ENCODE data around the gene EREG. TPM values are rescaled to one million over a fixed set of nuclear protein-coding genes. Genes with fewer than 3 reads are reported as not detected.

The EREG gene
- total RNA-seq, 1 donor from 2014 or later: 1.3 TPM

DNA sequence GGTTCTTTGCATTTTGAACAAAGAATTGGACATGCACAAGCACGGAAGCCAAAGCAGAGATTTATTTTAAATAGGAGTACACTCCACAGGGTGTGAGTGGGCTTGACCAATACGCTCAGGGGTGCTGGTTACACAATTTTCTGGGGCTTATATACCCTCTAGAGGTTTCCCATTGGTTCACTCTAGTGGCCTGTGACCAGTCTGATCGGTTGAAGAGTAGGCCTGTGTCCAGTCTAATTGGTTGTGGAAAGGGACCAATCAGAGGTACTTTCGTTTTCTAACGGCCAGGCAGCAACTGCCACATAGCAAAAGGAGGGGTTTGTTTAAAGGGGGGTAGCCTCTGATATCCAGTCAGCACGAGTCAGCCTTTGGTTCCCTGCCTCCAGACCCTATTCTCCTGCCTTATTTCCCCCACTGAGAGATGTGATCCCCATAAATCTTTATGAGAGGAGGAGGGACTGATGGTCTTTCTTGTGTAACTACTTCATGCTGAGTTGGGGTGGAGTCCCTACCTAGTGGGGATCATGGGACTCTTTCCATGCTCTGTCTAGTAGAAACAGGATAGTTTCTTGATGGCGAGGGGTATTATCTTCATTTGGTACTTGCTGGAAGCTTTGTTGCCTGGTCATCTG, 68.7 kb downstream of the EREG start:
- TF ChIP-seq CTCF (IDR thresholded peaks at IDR 0.05): no peak
- H3K9me3 Mint-ChIP-seq (ENCODE audit: unreplicated experiment): no peaks in the 10 kb centered on the region
- H3K4me1 Mint-ChIP-seq (ENCODE audit: unreplicated experiment): no peaks in the 10 kb centered on the region

DNA sequence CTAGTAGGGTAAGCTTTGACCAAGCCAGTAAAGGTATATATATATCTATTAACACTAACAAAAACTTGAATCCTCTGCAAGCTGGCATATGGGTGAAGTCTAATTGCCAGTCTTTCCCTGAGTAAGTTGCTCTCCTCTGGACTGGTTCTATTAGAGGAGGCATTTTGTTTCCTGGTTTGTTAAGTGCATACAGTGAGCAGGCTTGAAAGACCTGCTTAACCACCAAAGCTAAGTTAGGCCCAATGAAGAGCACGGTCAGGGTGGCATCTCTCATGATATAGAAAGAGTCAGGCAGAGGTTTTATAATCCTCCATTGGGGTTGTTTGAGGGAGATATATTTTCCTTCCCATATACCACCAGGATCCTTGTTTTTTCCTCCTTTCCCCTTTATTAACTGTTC, 70.4 kb downstream of the EREG start:
- H3K4me3 Mint-ChIP-seq (ENCODE audit: unreplicated experiment): no peak overlapping the region
- no peak for DNase-seq (ENCODE audit: extremely low spot score, unreplicated experiment)
- H3K4me1 Mint-ChIP-seq (ENCODE audit: unreplicated experiment): no peaks in the 10 kb centered on the region
- H3K27ac Mint-ChIP-seq (ENCODE audit: unreplicated experiment): no peak overlapping the region
- TF ChIP-seq CTCF (IDR thresholded peaks at IDR 0.05): no peak
- H3K36me3 Mint-ChIP-seq (ENCODE audit: unreplicated experiment): no peaks in the 10 kb centered on the region
- H3K27me3 Mint-ChIP-seq (ENCODE audit: unreplicated experiment): no peaks in the 10 kb centered on the region
- peaks cover 5% of the 10 kb centered on the region for H3K9me3 Mint-ChIP-seq (ENCODE audit: unreplicated experiment)

More for the DNA sequence above, 68.7 kb downstream of the EREG start:
- no peaks in the 10 kb centered on the region for H3K36me3 Mint-ChIP-seq (ENCODE audit: unreplicated experiment)
- DNase-seq (ENCODE audit: extremely low spot score, unreplicated experiment): no peak
- H3K27ac Mint-ChIP-seq (ENCODE audit: unreplicated experiment): no peak overlapping the region
- H3K4me3 Mint-ChIP-seq (ENCODE audit: unreplicated experiment): no peak overlapping the region
- H3K27me3 Mint-ChIP-seq (ENCODE audit: unreplicated experiment): peaks cover 4% of the 10 kb centered on the region

GRCh38 chr4:74437866-74438265, 72.9 kb downstream of the EREG start:
- no peaks in the 10 kb centered on the region for H3K27me3 Mint-ChIP-seq (ENCODE audit: unreplicated experiment)
- no peak overlapping the region for H3K4me3 Mint-ChIP-seq (ENCODE audit: unreplicated experiment)
- no peak overlapping the region for H3K27ac Mint-ChIP-seq (ENCODE audit: unreplicated experiment)
- H3K36me3 Mint-ChIP-seq (ENCODE audit: unreplicated experiment): no peaks in the 10 kb centered on the region
- no peak for TF ChIP-seq CTCF (IDR thresholded peaks at IDR 0.05)
- H3K9me3 Mint-ChIP-seq (ENCODE audit: unreplicated experiment): peaks cover 6% of the 10 kb centered on the region
- DNase-seq (ENCODE audit: extremely low spot score, unreplicated experiment): no peak
- H3K4me1 Mint-ChIP-seq (ENCODE audit: unreplicated experiment): no peaks in the 10 kb centered on the region

Other genes starting within 250 kb of the EREG start
- gene MTHFD2L, start 207.0 kb upstream of the EREG start, total RNA-seq: 10.7 and 14.7 TPM in 2 replicates
- 0.30 TPM in 1 of 2 replicates, not detected in the other for gene EPGN, start 56.7 kb upstream of the EREG start, total RNA-seq
- gene AREG, start 80.0 kb downstream of the EREG start, total RNA-seq: 0.50 and 0.64 TPM in 2 replicates

Measured in osteocyte (in vitro differentiated cells).